Keratinocyte (primary cell): ENCODE results near the gene PIK3IP1. TPM values are rescaled to one million over a fixed set of nuclear protein-coding genes. Genes with fewer than 3 reads are reported as not detected.

ENCODE experiments used
- DNase-seq: peaks from one replicate; pipeline ENCODE4 v3.0.0-alpha.2; 2011; ENCODE audit warnings: low read depth, missing footprints, low spot score
- FAIRE-seq: peaks from 2 replicates; lab custom pipeline; 2011; peaks lifted over from hg19 to GRCh38; lab: Jason Lieb, UNC
- H2AFZ ChIP-seq: 2 replicates; pipeline ENCODE4 v1.6.0; 2012; ENCODE audit warnings: low read length, control low read depth, inconsistent platforms; ENCODE audit not compliant: control insufficient read depth
- H3K27ac ChIP-seq: 2 replicates; pipeline ENCODE4 v1.5.1; 2011; ENCODE audit warnings: low read length; ENCODE audit not compliant: control insufficient read depth, insufficient read depth
- H3K27me3 ChIP-seq: 3 replicates; pipeline ENCODE4 v1.6.0; 2011; ENCODE audit warnings: low read length; ENCODE audit not compliant: control insufficient read depth, insufficient read depth; ENCODE audit errors: extremely low read depth
- H3K36me3 ChIP-seq, 2 experiments: 2 replicates in 1 of 2; 3 replicates in 1 of 2; pipeline ENCODE4 v1.5.1; 2011; ENCODE audit warnings: low read length in 2 of 2, mild to moderate bottlenecking in 1 of 2; ENCODE audit not compliant: control insufficient read depth in 2 of 2, insufficient read depth in 2 of 2; ENCODE audit errors: extremely low read depth in 1 of 2
- H3K4me1 ChIP-seq: 3 replicates; pipeline ENCODE4 v1.5.1; 2011; ENCODE audit warnings: low read length; ENCODE audit not compliant: control insufficient read depth, insufficient read depth; ENCODE audit errors: extremely low read depth
- H3K4me2 ChIP-seq: 3 replicates; pipeline ENCODE4 v1.6.0; 2011; ENCODE audit warnings: low read depth, low read length; ENCODE audit not compliant: control insufficient read depth, insufficient read depth; ENCODE audit errors: extremely low read depth
- H3K4me3 ChIP-seq, 3 experiments: fragments of 200-600 bp in 1 of 3; sonication (generic) in 1 of 3; 2 replicates in 2 of 3; 3 replicates in 1 of 3; pipeline ENCODE4 v1.5.1; 2011 to 2016; ENCODE audit warnings: low read length in 3 of 3, mild to moderate bottlenecking in 3 of 3, control low read depth in 2 of 3, inconsistent platforms in 1 of 3, low read depth in 1 of 3, mixed read lengths in 1 of 3, mixed run types in 1 of 3, moderate library complexity in 1 of 3; ENCODE audit not compliant: control insufficient read depth in 2 of 3, insufficient read depth in 2 of 3; ENCODE audit errors: extremely low read depth in 1 of 3
- H3K79me2 ChIP-seq: 2 replicates; pipeline ENCODE4 v1.6.0; 2012; ENCODE audit warnings: low read length; ENCODE audit not compliant: control insufficient read depth, insufficient read depth
- H3K9ac ChIP-seq: 3 replicates; pipeline ENCODE4 v1.6.0; 2011; ENCODE audit warnings: low read length; ENCODE audit not compliant: control insufficient read depth, insufficient read depth; ENCODE audit errors: extremely low read depth
- H3K9me1 ChIP-seq: 3 replicates; pipeline ENCODE4 v1.6.0; 2011; ENCODE audit warnings: low read length; ENCODE audit not compliant: control insufficient read depth, insufficient read depth; ENCODE audit errors: extremely low read depth
- H3K9me3 ChIP-seq: 2 replicates; pipeline ENCODE4 v1.5.1; 2012; ENCODE audit warnings: low read depth, low read length; ENCODE audit not compliant: control insufficient read depth
- H4K20me1 ChIP-seq: 3 replicates; pipeline ENCODE4 v1.6.0; 2011; ENCODE audit warnings: low read length; ENCODE audit not compliant: control insufficient read depth, insufficient read depth; ENCODE audit errors: extremely low read depth
- CTCF ChIP-seq, 3 experiments: IDR thresholded peaks in 1 of 3; conservative IDR thresholded peaks in 1 of 3; optimal IDR thresholded peaks in 1 of 3; 2 replicates in 2 of 3; 3 replicates in 1 of 3; pipeline versions ENCODE3 to v1.5.1; 2011; ENCODE audit warnings: low read length in 3 of 3, mild to moderate bottlenecking in 3 of 3, moderate library complexity in 2 of 3, control low read depth in 1 of 3, inconsistent platforms in 1 of 3; ENCODE audit not compliant: insufficient read depth in 2 of 3; ENCODE audit errors: extremely low read depth in 1 of 3
- EZH2 ChIP-seq: IDR thresholded peaks from one replicate; pipeline ENCODE4 v1.6.1; 2012; ENCODE audit warnings: inconsistent platforms, mild to moderate bottlenecking, low read length, moderate library complexity
- dilution Hi-C: fragments of 300-500 bp; cut with MboI; formaldehyde crosslinking; loops from one replicate; pipeline ENCODE4 v1.7.0; 2020; ENCODE audit warnings: low sequenced_read_pairs; ENCODE audit not compliant: extremely low pct_ligation_motif_present
- polyA plus RNA-seq, 5 experiments: library from polyadenylated mRNA; depleted of rRNA in 3 of 5; stranded (reverse) in 3 of 5; stranded (forward) in 1 of 5; unstranded in 1 of 5; fragments of >200 nt; gene quantifications; 1 replicate in 1 of 5; 2 replicates in 3 of 5; 3 replicates in 1 of 5; pipeline versions ENCODE4 v1.2.1 to v1.2.3, GENCODE V29; 2011 to 2012; ENCODE audit warnings: missing spikeins in 2 of 5, low read depth in 1 of 5, low replicate concordance in 1 of 5

Gene PIK3IP1
- polyA plus RNA-seq, 1 donor (not counting 4 experiments of a cell fraction or from before 2014, with no cell fraction given): 13.3 TPM

GRCh38 chr22:31340765-31341247 lies 48.5 kb upstream of the PIK3IP1 start:
- Histone ChIP-seq H2AFZ (no peak overlapping the region), H3K27me3 (no peaks in the 10 kb centered on the region), H3K9me1 (peaks cover 6% of the 10 kb centered on the region), H3K79me2 (peaks cover 4% of the 10 kb centered on the region), H3K27ac (no peak overlapping the region), H3K36me3 (peaks cover 2 to 6% of the 10 kb centered on the region in 2 experiments), H4K20me1 (peaks cover 4% of the 10 kb centered on the region), H3K9me3 (no peaks in the 10 kb centered on the region), H3K4me3 (no peak overlapping the region), H3K4me1 (peaks cover 30% of the 10 kb centered on the region), H3K4me2 (no peak overlapping the region), H3K9ac (no peak overlapping the region)
- DNase-seq: no peak
- dilution Hi-C loops: no loop called here
- TF ChIP-seq EZH2 (no peak), CTCF (optimal IDR thresholded peaks at IDR 0.05 in 1 of 3, IDR thresholded peaks at IDR 0.05 in 1 of 3, conservative IDR thresholded peaks at IDR 0.05 in 1 of 3; ENCODE audit: extremely low read depth in 1 of 3, insufficient read depth in 2 of 3, low read length in 3 of 3) (no peak)
- FAIRE-seq: no peak

- dilution Hi-C loops: no loop called here
- Histone ChIP-seq H2AFZ (no peak overlapping the region), H3K4me1 (peaks cover 30% of the 10 kb centered on the region), H3K4me3 (no peak overlapping the region), H3K79me2 (peaks cover 4% of the 10 kb centered on the region), H3K4me2 (no peak overlapping the region), H3K27ac (no peak overlapping the region), H3K9me1 (peaks cover 6% of the 10 kb centered on the region), H3K9ac (no peak overlapping the region), H3K9me3 (no peaks in the 10 kb centered on the region), H4K20me1 (peaks cover 4% of the 10 kb centered on the region), H3K27me3 (no peaks in the 10 kb centered on the region), H3K36me3 (peaks cover 2 to 6% of the 10 kb centered on the region in 2 experiments)
- no peak for TF ChIP-seq CTCF (optimal IDR thresholded peaks at IDR 0.05 in 1 of 3, IDR thresholded peaks at IDR 0.05 in 1 of 3, conservative IDR thresholded peaks at IDR 0.05 in 1 of 3; ENCODE audit: extremely low read depth in 1 of 3, insufficient read depth in 2 of 3, low read length in 3 of 3)
- no peak for TF ChIP-seq EZH2
- no peak for DNase-seq
- FAIRE-seq: no peak
Measured at GRCh38 chr22:31340360-31340759, 48.1 kb upstream of the PIK3IP1 start.
